Omental fat pad (tissue), 4 donors: Measurements from ENCODE around the gene MYCBP2. TPM values are rescaled to one million over a fixed set of nuclear protein-coding genes. Genes with fewer than 3 reads are reported as not detected.

Source experiments
- ATAC-seq: fragments of 150-250 bp; one replicate; pipeline ENCODE4 v1.9.1; 2016; ENCODE audit warnings: mild to moderate bottlenecking, moderate library complexity; ENCODE audit not compliant: low FRiP score
- DNase-seq: peaks from one replicate; pipeline ENCODE4 v3.0.0-alpha.2; 2019; ENCODE audit warnings: low spot score
- total RNA-seq, 4 donors: library from RNA; depleted of rRNA; stranded (reverse); fragments of >200 nt; gene quantifications; one replicate each; pipeline ENCODE4 v1.1.0, GENCODE V29; 2016
- TF ChIP-seq, protein P1 (sequence below), 3 donors: fragments of 450-650 bp; IDR thresholded peaks; one replicate each; pipeline ENCODE4 v1.5.1; 2016 to 2017; ENCODE audit warnings: antibody characterized with exemption in 3 of 3, mild to moderate bottlenecking in 3 of 3, moderate library complexity in 2 of 3

The MYCBP2 gene
- 100 to 1,000 TPM; 152 to 277 (median 223) TPM for total RNA-seq

- ATAC-seq = peak; percentile 98
- peak; percentile 87 for DNase-seq
- TF ChIP-seq, protein P1, sequence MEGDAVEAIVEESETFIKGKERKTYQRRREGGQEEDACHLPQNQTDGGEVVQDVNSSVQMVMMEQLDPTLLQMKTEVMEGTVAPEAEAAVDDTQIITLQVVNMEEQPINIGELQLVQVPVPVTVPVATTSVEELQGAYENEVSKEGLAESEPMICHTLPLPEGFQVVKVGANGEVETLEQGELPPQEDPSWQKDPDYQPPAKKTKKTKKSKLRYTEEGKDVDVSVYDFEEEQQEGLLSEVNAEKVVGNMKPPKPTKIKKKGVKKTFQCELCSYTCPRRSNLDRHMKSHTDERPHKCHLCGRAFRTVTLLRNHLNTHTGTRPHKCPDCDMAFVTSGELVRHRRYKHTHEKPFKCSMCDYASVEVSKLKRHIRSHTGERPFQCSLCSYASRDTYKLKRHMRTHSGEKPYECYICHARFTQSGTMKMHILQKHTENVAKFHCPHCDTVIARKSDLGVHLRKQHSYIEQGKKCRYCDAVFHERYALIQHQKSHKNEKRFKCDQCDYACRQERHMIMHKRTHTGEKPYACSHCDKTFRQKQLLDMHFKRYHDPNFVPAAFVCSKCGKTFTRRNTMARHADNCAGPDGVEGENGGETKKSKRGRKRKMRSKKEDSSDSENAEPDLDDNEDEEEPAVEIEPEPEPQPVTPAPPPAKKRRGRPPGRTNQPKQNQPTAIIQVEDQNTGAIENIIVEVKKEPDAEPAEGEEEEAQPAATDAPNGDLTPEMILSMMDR (IDR thresholded peaks at IDR 0.05) = no peak
Observed at GRCh38 chr13:77326905-77327604, at the start of gene MYCBP2. TSS of gene MYCBP2 (minus strand) at chr13:77327094. CDS start at chr13:77326775, 319 bp downstream.

GRCh38 chr13:77375560-77376108 lies 48.7 kb upstream of the MYCBP2 start:
- TF ChIP-seq, protein P1 (IDR thresholded peaks at IDR 0.05) = no peak
- no peak for ATAC-seq
- no peak for DNase-seq

- no peak for ATAC-seq
- TF ChIP-seq, protein P1 (IDR thresholded peaks at IDR 0.05) = no peak
- no peak for DNase-seq
Observed at GRCh38 chr13:77374786-77375185, 47.9 kb upstream of the MYCBP2 start.

DNA sequence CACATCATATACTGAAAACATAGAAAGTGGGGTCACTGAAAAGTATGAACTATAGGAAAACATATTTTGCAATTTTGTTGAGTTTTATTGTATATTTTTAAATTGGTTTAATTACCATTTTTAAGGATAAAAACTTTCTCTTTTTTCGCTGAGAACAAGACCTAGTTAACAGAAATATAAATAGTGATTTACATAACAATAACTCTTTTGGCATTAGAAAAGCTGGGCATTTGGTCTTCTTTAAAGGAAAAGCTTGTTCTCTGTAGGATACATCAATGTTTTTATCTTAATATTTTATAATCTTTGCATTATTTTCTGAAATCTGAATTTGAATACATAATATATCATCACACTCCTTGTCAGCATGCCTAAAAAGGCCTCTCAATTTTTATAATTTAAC lies 47.4 kb upstream of the MYCBP2 start:
- no peak for ATAC-seq
- no peak for DNase-seq
- TF ChIP-seq, protein P1 (IDR thresholded peaks at IDR 0.05) = no peak

GRCh38 chr13:77373502-77373901 lies 46.6 kb upstream of the MYCBP2 start:
- DNase-seq = no peak
- ATAC-seq = no peak
- TF ChIP-seq, protein P1 (IDR thresholded peaks at IDR 0.05) = no peak

GRCh38 chr13:77372275-77372674 lies 45.4 kb upstream of the MYCBP2 start:
- DNase-seq (no peak), ATAC-seq (no peak)
- TF ChIP-seq, protein P1 (IDR thresholded peaks at IDR 0.05) = no peak

DNA sequence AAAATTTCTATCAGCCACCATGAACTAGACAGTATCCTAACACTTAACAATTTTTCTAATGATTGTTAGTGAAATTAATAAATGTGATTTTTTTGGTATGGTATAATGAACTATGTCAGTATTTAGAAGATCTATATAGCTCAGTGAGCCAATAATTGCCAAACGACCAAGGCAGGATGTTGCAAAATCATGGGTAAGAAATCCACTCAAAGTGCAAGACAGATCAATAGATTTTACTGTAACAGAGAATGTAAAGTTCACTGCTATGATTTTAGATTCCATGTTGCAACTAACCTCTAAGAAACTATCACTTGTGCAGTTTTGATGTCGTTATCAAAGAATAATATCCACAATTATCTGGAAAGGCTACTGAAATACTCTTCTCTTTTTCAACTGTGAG lies 44.0 kb upstream of the MYCBP2 start:
- TF ChIP-seq, protein P1 (IDR thresholded peaks at IDR 0.05) = no peak
- ATAC-seq = no peak

More for the DNA sequence above, 44.0 kb upstream of the MYCBP2 start:
- DNase-seq = no peak
